ENCODE measurements around the gene CIAPIN1. TPM values are rescaled to one million over a fixed set of nuclear protein-coding genes. Genes with fewer than 3 reads are reported as not detected.

The CIAPIN1 gene
- total RNA-seq, 1 donor from 2014 or later: 37.0 TPM

DNA sequence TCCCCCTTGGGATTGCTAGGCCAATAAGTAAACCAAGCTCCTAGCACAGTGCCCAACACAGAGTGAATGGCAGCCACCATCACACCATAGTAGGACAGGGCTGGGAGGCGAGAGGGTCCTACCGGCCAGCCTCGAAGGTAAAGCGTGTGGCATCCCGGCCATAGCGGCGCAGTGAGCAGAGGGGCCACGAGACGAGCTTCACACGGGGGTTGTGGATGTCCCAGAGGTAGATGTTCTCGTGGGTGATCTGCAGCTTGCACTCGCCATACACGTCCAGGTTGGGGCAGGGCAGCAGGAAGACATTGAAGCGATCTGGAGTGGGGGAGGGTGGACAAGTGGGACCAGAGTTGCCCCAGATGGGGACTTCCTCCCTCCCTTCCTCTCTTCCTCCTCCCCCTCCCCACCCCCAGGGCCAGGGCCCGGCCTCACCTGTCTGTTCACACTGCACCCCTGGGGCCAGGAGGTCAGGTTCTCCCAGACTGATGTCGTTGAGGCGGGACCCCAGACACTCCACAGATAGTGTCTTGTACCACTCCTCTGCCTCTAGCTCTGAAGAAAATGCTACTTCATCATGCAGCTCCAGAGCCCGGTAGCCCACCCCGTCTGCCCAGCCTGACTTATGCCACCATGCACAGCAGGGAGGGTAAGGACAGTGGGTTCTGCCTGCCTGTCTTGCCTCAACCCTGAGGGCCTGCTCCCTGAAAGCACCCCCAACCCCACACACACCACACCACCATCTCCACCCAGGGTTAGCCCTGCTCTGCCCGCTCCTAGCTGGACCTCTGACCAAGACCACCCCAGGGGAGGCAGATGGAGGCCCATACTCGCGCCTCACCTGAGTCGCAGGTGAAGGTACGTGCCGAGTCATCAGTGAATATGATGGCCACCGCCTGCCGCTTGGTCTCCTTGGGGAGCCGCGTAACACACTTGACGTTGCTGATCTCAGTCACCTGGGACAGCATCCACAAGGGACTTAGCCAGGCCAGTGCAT is 27.8 kb upstream of the CIAPIN1 start:
- intact Hi-C loops (cut with DNase I): no loop called here
- TF ChIP-seq, protein P1, sequence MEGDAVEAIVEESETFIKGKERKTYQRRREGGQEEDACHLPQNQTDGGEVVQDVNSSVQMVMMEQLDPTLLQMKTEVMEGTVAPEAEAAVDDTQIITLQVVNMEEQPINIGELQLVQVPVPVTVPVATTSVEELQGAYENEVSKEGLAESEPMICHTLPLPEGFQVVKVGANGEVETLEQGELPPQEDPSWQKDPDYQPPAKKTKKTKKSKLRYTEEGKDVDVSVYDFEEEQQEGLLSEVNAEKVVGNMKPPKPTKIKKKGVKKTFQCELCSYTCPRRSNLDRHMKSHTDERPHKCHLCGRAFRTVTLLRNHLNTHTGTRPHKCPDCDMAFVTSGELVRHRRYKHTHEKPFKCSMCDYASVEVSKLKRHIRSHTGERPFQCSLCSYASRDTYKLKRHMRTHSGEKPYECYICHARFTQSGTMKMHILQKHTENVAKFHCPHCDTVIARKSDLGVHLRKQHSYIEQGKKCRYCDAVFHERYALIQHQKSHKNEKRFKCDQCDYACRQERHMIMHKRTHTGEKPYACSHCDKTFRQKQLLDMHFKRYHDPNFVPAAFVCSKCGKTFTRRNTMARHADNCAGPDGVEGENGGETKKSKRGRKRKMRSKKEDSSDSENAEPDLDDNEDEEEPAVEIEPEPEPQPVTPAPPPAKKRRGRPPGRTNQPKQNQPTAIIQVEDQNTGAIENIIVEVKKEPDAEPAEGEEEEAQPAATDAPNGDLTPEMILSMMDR (IDR thresholded peaks at IDR 0.05): no peak

DNA sequence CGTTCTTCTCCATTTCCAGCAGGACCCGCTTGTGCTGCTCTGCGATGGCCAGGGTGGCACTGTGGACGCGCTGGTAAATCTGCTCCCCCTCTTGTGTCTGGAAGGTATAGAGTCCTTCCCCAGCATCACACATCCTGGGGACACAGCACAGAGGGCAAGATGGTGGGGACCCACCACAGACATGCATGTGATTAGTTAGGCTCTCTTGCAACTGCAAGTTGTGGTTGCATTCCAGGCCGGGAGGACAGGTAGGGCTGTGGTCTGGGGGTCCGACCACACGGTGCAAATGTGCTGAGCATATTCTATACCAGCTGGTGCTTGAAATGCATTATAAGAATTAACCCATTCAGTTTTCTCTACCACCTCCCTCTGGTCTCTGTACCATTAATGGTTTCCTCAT is 26.7 kb upstream of the CIAPIN1 start:
- Histone ChIP-seq H3K27ac (no peak overlapping the region), H3K4me1 (peaks cover 61% of the 10 kb centered on the region), H3K36me3 (peaks cover 64% of the 10 kb centered on the region), H3K9me3 (no peaks in the 10 kb centered on the region), H3K27me3 (ENCODE audit: low read depth) (no peaks in the 10 kb centered on the region), H3K4me3 (no peak overlapping the region)
- ATAC-seq (no peak), DNase-seq (no peak)
- TF ChIP-seq, protein P1 (IDR thresholded peaks at IDR 0.05): no peak
- intact Hi-C loops (cut with DNase I): no loop called here

More for the DNA sequence above, 27.8 kb upstream of the CIAPIN1 start:
- ATAC-seq: no peak
- Histone ChIP-seq H3K9me3 (no peaks in the 10 kb centered on the region), H3K36me3 (peaks cover 54% of the 10 kb centered on the region), H3K27me3 (ENCODE audit: low read depth) (no peaks in the 10 kb centered on the region), H3K4me3 (no peak overlapping the region), H3K4me1 (peaks cover 63% of the 10 kb centered on the region), H3K27ac (no peak overlapping the region)
- no peak for DNase-seq

DNA sequence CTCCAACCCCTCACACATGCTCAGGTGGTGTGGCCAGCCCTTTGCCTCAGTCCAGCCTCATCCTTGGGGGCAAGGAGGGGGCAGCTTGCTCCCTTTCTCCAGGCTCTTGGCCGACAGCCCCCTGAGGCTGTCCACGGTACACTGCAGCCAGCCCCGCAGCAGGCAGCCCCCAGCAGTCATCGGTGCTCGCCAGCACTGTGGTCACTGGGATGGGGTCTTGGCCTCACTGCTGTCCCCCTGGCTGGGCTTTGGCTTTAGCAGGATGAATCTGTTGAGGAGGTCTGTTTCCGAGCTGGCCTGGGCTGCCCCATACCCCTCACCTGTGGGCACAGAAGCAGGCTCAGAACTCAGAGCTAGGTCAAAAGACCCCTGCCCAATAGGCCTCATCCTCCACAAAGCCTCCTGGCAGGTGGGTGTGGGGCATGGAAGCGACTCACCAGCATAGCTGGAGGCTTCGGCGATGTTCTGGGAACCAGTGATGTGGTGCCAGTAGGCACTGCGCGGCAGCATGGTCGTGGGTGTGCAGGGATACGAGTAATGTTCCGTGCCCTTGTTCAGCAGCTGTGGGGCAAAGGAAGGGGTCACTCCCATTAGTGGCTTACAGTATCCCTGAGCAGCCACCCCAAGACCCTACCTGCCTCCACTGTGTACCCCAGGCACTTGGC is 26.1 kb upstream of the CIAPIN1 start:
- no peak overlapping the region for H3K27ac ChIP-seq

DNA sequence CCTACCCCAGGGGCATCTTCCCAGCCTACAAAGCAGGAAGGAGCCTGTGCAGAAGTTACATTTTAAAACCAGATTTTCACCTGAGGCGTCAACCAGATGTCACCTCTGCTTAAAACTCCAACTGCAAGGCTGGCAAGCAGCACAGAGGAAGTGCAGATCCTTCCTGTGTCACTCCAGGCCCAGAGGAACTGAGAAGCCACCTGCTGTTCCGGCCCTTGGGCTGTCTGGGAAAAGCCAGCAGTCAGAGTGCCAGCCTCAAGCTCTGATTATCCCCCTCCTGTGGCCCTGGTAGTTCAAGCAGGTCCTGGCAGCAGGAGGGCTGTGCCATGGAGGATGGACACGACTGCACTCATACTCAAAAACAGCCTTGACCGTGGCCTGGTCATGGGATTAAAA is 25.5 kb upstream of the CIAPIN1 start:
- Histone ChIP-seq H3K36me3 (peaks cover 77% of the 10 kb centered on the region), H3K27me3 (ENCODE audit: low read depth) (no peaks in the 10 kb centered on the region), H3K9me3 (no peaks in the 10 kb centered on the region), H3K4me3 (no peak overlapping the region), H3K27ac (no peak overlapping the region), H3K4me1 (peaks cover 54% of the 10 kb centered on the region)
- TF ChIP-seq, protein P1 (IDR thresholded peaks at IDR 0.05): no peak
- ATAC-seq (no peak), DNase-seq (no peak)
- intact Hi-C loops (cut with DNase I): no loop called here

More for the DNA sequence above, 26.1 kb upstream of the CIAPIN1 start:
- TF ChIP-seq, protein P1 (IDR thresholded peaks at IDR 0.05): no peak
- Histone ChIP-seq H3K9me3 (no peaks in the 10 kb centered on the region), H3K4me3 (no peak overlapping the region), H3K27me3 (ENCODE audit: low read depth) (no peaks in the 10 kb centered on the region), H3K4me1 (peaks cover 55% of the 10 kb centered on the region), H3K36me3 (peaks cover 70% of the 10 kb centered on the region)
- ATAC-seq (no peak), DNase-seq (no peak)
- intact Hi-C loops (cut with DNase I): no loop called here

DNA sequence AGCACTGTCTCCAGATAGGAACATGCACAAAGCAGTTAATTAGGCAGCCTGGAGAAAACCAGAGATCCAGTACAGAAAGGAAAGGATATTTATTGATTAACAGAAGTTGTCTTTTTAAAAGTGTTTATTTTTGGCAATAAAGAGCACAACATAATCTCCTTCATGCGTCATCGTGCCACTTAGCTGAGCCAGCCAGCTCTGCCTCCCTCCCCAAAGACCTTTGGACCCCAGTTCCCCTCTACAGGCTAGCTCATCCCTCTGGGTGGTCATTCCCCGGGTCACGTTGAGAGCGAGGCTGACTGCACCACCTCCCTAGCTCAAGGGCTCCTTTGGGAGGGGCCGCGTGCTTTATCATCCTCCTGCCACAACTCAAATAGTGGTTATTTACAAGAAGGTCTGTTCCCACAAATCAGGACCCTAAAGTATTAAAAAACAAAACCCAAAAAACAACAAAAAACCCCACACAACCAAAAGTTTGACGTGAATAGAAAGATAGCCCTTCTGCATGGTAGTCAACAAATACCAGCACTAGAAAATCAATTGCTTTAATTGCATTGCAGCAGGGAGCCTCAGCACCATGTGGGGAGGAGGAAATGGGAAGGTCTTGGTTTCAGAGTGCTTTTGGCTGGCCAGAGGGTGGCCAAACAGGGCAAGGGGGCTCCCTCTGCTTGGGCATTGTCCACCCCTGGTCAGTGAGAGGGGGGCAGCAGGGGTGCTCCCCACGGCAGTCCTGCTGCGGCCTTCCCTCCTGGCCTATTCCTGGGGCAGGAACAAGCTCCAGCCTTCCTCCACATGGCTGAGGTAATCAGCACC is 24.9 kb upstream of the CIAPIN1 start:
- H3K27ac ChIP-seq: no peak overlapping the region
- H3K9me3 ChIP-seq: no peaks in the 10 kb centered on the region
- TF ChIP-seq, protein P1 (IDR thresholded peaks at IDR 0.05): no peak
- H3K4me1 ChIP-seq: peaks cover 50% of the 10 kb centered on the region
- DNase-seq: no peak
- no peaks in the 10 kb centered on the region for H3K27me3 ChIP-seq (ENCODE audit: low read depth)
- ATAC-seq: no peak
- intact Hi-C loops (cut with DNase I): no loop called here
- H3K4me3 ChIP-seq: no peak overlapping the region
- H3K36me3 ChIP-seq: peaks cover 83% of the 10 kb centered on the region

Data from lower lobe of right lung (tissue), 2 donors.